Measurements from ENCODE around the gene EIF2B1. TPM values are rescaled to one million over a fixed set of nuclear protein-coding genes. Genes with fewer than 3 reads are reported as not detected.

EIF2B1 gene
- total and polyA plus RNA-seq, 9 of the 15 experiments (the other 6 are each of a cell fraction or from before 2014, with no cell fraction given): 35.7 to 195 (median 67.8) TPM

GRCh38 chr12:123655420-123655819, 21.9 kb upstream of the EIF2B1 start:
- no peaks in the 10 kb centered on the region for H3K9me3 ChIP-seq (replicated peaks; ENCODE audit: control insufficient read depth, insufficient read depth, low read depth, low read length)

More at GRCh38 chr12:123655420-123655819, 21.9 kb upstream of the EIF2B1 start:
- no peak overlapping the region for H2AFZ ChIP-seq (ENCODE audit: low read depth, low read length)
- H3K4me2 ChIP-seq (ENCODE audit: insufficient read depth, low read length): no peak overlapping the region
- no peaks in the 10 kb centered on the region for H3K9me1 ChIP-seq (ENCODE audit: control insufficient read depth, insufficient read depth, low read length)
- in situ Hi-C loops (cut with MboI) (no loop called here), intact Hi-C loops (cut with micrococcal nuclease) (no loop called here)
- no peaks in the 10 kb centered on the region for H3K79me2 ChIP-seq (ENCODE audit: control insufficient read depth, insufficient read depth, low read length)
- WGBS (ENCODE audit: insufficient coverage, low coverage, missing lambda C conversion rate): 88% methylated on average over 5 of the region's 5 CpGs
- no peaks in the 10 kb centered on the region; a peak in 1 of 5 replicates for H3K4me1 ChIP-seq (replicated peaks in 1 of 2; ENCODE audit: control insufficient read depth in 2 of 2, insufficient read depth in 2 of 2, low read length in 2 of 2)
- no TSS peak for BruUV-seq (replicated peaks)
- no peak overlapping the region for H3K4me3 ChIP-seq
- no peak for ATAC-seq
- no peak for DNase-seq (ENCODE audit: extremely low read depth in 1 of 4, low spot score in 3 of 4)
- no peaks in the 10 kb centered on the region for H3K27me3 ChIP-seq (ENCODE audit: control insufficient read depth in 2 of 2, insufficient read depth in 2 of 2, low read length in 2 of 2)
- no peak for FAIRE-seq
- H4K20me1 ChIP-seq (replicated peaks; ENCODE audit: control insufficient read depth, insufficient read depth, low read length): no peaks in the 10 kb centered on the region
- ChIA-PET POLR2A (interaction anchor here (0.9 kb wide), 1 partner anchor 27 kb away, joined by 3 read pairs; no protein-coding TSS in a partner anchor), CTCF (ENCODE audit: low intra/inter-chr PET ratio) (no interaction called here)
- no peak for TF ChIP-seq HMGXB4 (CRISPR knock-in tag; IDR thresholded peaks at IDR 0.05)
- TF ChIP-seq LEF1 (IDR thresholded peaks at IDR 0.05): no peak
- no peak for TF ChIP-seq PCBP1 (IDR thresholded peaks at IDR 0.05; ENCODE audit: low read depth, low read length, poor library complexity, severe bottlenecking)
- TF ChIP-seq RBM15 (IDR thresholded peaks at IDR 0.05; ENCODE audit: insufficient read depth, low read length): no peak
- no peak for TF ChIP-seq SP2 (IDR thresholded peaks at IDR 0.05; ENCODE audit: extremely low read depth, low read depth, low read length, poor library complexity, severe bottlenecking)
- no peak for TF ChIP-seq ZNF3 (CRISPR knock-in tag; IDR thresholded peaks at IDR 0.05)
- TF ChIP-seq ZHX1 (conservative IDR thresholded peaks at IDR 0.05; ENCODE audit: low read length): no peak
- TF ChIP-seq EZH2 (IDR thresholded peaks at IDR 0.05; ENCODE audit: borderline replicate concordance, low read depth, low read length): no peak
- TF ChIP-seq CREBBP (IDR thresholded peaks at IDR 0.05; ENCODE audit: low read depth, low read length): no peak
- no peak for TF ChIP-seq ZBTB33 (CRISPR knock-in tag; IDR thresholded peaks at IDR 0.05)
- no peak for TF ChIP-seq ZNF586 (CRISPR knock-in tag; conservative IDR thresholded peaks at IDR 0.05)
- TF ChIP-seq ESRRB (CRISPR knock-in tag; IDR thresholded peaks at IDR 0.05; ENCODE audit: borderline replicate concordance): no peak
- peaks cover 93% of the 10 kb centered on the region for H3K36me3 ChIP-seq (ENCODE audit: control insufficient read depth, insufficient read depth, low read length)
- H3K27ac ChIP-seq (ENCODE audit: extremely low read depth, low read depth, low read length): no peak overlapping the region
- H3K9ac ChIP-seq (ENCODE audit: insufficient read depth in 1 of 2, low read depth in 2 of 2, low read length in 2 of 2): no peak overlapping the region; a peak in 1 of 4 replicates
